HG03439 (cell line): ENCODE results near the gene MSANTD2.

ENCODE experiments used
- ATAC-seq: cut with Tn5 transposase; IDR thresholded peaks from one replicate; pipeline ENCODE4 v1.9.1; 2021; ENCODE audit warnings: mild to moderate bottlenecking, moderate library complexity; ENCODE audit not compliant: unreplicated experiment

MSANTD2 gene

GRCh38 chr11:124756033-124756752 is 44.0 kb downstream of the MSANTD2 start:
- no peak for ATAC-seq

- no peak for ATAC-seq
Measured at GRCh38 chr11:124754710-124755109, 45.5 kb downstream of the MSANTD2 start.

GRCh38 chr11:124754309-124754708 is 45.9 kb downstream of the MSANTD2 start:
- no peak for ATAC-seq

GRCh38 chr11:124753624-124754023 is 46.6 kb downstream of the MSANTD2 start:
- ATAC-seq, result no peak

GRCh38 chr11:124753205-124753604 is 47.0 kb downstream of the MSANTD2 start:
- no peak for ATAC-seq

- no peak for ATAC-seq
Measured at GRCh38 chr11:124752471-124753102, 47.6 kb downstream of the MSANTD2 start.

GRCh38 chr11:124751741-124752470 is 48.3 kb downstream of the MSANTD2 start, which contains the start of gene VSIG2:
Gene VSIG2 (minus strand): TSS chr11:124752255. CDS start chr11:124752137, 118 bp downstream.
- no peak for ATAC-seq

- no peak for ATAC-seq
Measured at GRCh38 chr11:124751391-124751740, 48.8 kb downstream of the MSANTD2 start.

GRCh38 chr11:124749912-124750311 is 50.3 kb downstream of the MSANTD2 start:
- no peak for ATAC-seq

- ATAC-seq, result no peak
Measured at GRCh38 chr11:124748481-124749343, 51.5 kb downstream of the MSANTD2 start.

GRCh38 chr11:124748100-124748418 is 52.1 kb downstream of the MSANTD2 start:
- ATAC-seq, result no peak

GRCh38 chr11:124747406-124748099 is 52.7 kb downstream of the MSANTD2 start:
- ATAC-seq, result no peak

- ATAC-seq, result peak; percentile 90
Measured at GRCh38 chr11:124746621-124747243, 53.5 kb downstream of the MSANTD2 start.

GRCh38 chr11:124745835-124746620 is 54.2 kb downstream of the MSANTD2 start:
- peak; percentile 5 for ATAC-seq

GRCh38 chr11:124745270-124745834 is 54.9 kb downstream of the MSANTD2 start:
- ATAC-seq, result no peak

- ATAC-seq, result no peak
Measured at GRCh38 chr11:124743050-124743449, 57.2 kb downstream of the MSANTD2 start.

- no peak for ATAC-seq
Measured at GRCh38 chr11:124742555-124742954, 57.7 kb downstream of the MSANTD2 start.

- ATAC-seq, result peak; percentile 30
Measured at GRCh38 chr11:124740277-124740882, 59.8 kb downstream of the MSANTD2 start.
